GM19372 (cell line): ENCODE results near the gene ERP27.

Experiments used
- ATAC-seq: cut with Tn5 transposase; IDR thresholded peaks from one replicate; pipeline ENCODE4 v1.9.1; 2021; ENCODE audit warnings: mild to moderate bottlenecking, low read depth, moderate library complexity; ENCODE audit not compliant: unreplicated experiment

The ERP27 gene

DNA sequence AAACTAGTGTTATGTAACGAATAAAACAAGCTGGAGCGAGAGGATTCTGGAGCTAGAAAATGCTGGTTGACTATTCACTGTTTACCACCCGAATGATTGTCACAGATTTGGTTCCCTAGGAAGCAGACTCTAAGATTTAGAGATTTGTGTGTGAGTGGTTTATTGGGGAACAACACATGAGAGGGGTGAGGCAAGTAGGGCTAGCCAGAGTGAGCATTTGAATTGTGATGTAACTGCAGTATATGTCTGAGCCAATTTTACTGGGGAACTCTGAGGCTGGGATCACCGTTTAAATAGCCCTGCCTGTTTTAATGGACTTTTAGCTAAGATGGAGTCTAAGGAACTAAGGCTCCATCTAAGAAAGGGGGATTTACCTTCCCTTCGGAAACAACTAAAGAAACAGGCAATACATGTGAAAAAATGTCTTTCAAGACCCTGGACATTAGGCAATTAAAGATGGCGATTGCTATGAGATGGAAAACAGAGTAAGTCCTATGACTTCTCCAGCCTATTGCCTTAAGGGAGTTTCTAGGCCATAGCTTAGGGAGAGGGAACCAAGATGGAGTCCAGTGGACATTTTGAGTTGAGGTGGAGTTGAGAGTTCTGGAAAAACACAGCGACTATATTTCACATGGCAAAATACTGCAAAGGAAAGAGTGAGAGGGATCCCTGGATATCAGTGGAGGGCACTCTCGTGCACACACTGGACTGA is 59.0 kb downstream of the ERP27 start:
- no peak for ATAC-seq

DNA sequence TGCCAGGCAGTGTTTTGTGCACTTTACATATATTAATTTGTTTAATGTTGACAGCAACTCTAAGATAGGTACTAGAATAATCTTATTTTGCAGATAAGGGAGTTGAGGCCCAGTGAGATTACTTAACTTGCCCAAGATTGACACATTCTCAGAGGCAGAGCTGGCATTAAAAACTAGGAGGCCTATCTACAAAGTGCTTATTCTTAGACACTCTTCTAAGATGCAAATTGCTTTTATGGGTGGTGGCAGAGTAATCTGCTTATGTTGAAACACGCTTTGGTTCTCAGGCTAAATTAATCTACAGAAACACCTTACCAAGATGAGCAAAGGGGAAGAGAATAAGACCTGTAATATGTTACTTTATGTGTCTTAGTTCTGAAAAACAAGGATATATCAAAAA is 59.8 kb downstream of the ERP27 start:
- no peak for ATAC-seq

DNA sequence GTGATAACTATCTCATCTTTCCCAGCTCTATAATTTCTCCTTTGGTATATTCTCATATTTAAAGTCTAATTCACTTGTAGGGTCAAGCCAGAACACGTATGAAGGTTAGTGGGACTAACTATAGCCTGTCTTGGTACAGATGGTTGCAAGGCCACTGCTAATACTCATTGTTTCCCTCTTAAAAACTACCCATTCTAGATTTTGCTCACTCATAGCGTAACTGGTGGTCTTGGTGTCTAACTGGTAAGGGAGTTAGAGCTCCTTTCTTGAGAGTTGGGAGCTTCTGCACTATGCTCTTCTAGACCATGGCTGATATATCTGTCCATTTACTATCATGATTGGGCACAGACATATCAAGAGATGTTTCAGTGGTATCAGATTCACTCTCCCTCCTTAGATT is 61.5 kb downstream of the ERP27 start:
- no peak for ATAC-seq

DNA sequence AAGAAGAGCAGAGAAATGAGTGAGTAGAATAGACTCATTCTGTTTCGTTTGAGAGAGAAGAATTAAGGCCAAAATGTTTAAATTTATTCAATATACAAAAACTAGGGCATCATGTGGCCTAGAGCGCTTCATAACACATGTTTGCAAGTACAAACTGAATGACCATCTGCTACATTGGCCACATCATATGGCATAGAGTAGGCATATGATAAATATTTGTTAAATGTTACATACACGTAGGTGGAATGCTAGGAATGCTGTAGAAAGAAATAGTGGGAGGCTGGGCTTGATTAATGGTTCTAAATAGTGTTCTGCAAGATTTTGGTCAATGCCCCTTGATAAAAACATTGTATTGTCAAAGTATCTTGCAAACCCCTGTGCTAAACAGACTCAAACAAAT is 63.5 kb downstream of the ERP27 start:
- ATAC-seq, result no peak

DNA sequence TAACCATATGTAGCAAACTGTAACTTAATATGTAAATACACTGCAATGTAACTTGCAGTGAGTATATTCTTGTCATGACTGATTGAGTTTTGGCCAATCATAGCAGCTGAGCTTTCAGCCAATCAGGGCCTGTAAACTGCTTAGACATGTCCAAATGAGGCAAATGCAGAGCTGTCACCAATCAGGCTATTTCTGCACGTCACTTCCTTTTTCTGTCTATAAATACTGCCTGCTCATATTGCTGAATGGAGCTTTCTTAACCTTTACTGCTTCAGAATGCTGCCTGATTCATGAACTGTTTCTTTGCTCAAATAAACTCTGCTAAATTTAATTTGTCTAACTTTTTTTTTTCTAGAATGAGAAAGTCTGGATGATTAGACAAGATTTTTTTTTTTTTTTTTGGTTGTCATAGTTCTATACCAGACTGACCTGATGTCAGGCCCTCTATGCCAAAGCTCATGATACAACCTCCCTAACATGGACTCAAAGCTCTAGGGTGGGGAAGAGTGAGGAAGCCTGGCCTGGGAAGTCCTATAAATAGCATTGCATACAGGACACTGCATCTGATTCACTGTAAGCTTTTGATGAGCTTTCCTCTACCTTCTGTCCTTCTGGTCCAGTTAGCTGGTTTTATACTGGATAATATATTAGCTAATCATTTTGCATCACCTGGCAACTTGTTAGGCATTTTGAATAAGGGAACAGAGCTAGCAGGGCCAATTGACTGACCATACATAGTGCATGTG is 64.7 kb downstream of the ERP27 start:
- ATAC-seq, result no peak

DNA sequence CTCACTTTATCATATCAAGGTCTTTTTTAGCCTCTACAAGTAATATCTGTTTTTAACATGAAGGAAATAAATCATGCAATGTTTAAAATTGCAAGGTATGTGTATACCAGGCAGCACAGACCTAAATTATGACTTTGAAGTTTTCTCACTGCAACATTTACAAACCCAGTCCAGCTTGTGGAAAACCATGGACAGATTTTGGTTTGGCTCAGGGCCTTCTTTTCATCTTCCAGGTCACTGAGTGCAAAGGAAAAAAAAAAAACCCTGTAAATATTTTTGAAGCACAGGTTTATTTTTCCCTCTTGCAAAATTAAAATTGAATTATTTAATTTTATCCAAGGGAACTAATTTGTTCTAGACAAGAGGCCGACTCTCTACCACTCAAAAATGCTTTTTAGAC is 66.5 kb downstream of the ERP27 start:
- ATAC-seq, result no peak

DNA sequence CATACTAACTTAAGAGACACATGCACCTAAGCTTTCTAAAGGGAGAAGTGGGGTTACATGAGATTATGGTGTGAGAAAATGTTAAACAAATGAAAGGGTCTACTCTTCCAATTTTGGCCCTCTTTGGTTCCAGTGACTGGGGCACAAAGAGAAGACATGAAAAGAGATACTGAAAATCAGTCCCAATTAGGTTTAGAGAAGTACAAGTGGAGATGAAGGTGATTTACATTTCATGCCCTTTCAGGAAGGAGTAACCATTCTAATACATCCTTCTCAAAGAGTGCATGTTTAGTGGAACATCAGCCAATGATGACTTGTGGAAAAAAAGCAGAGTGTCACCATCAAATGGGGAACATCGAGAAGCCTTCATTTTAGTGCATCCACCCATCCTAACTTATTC is 67.1 kb downstream of the ERP27 start:
- ATAC-seq, result no peak

DNA sequence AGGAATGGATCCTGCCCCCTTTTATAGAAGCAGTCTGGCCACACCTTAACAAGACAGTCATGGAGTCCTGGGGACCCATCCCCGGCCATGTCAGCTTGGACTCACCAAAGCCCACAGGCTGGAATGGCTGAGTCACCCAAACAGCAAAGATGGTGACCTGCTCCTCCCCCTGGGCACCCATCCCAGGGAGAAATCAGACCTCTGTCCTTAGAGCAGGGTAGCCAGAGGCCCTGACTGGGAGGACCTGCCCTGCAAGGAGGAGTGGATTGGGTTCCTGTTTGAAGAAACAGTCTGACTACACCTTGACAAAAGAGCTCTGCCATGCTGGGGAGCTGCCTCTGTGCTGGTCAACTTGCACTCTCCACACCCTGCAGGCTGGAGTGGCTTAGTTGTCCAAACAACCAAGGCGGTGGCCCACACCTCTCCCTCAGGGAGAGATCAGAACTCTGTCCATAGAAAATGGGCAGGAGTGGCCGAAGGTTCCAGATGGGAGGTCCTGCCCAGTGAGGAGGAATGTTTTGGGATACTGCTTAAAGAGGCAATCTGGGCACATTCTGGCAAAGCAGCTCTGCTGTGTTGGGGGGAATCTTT is 69.3 kb downstream of the ERP27 start:
- no peak for ATAC-seq
